MG63 (cell line): Measurements from ENCODE around the gene NIPA2. TPM values are rescaled to one million over a fixed set of nuclear protein-coding genes. Genes with fewer than 3 reads are reported as not detected.

Experiments
- DNase-seq: peaks from one replicate; pipeline ENCODE4 v3.0.0-alpha.2; 2020
- H3K27me3 ChIP-seq: fragments of 250-450 bp; sonication (Bioruptor Pico); 2 replicates; pipeline ENCODE4 v1.5.1; 2020; ENCODE audit warnings: mild to moderate bottlenecking, moderate library complexity
- H3K36me3 ChIP-seq: fragments of 250-450 bp; sonication (Bioruptor Pico); 2 replicates; pipeline ENCODE4 v1.5.1; 2020; ENCODE audit warnings: mild to moderate bottlenecking, moderate library complexity
- H3K4me3 ChIP-seq: fragments of 250-450 bp; sonication (Bioruptor Pico); 2 replicates; pipeline ENCODE4 v1.5.1; 2020; ENCODE audit warnings: mild to moderate bottlenecking, moderate library complexity
- H3K9me3 ChIP-seq: fragments of 250-450 bp; sonication (Bioruptor Pico); 2 replicates; pipeline ENCODE4 v1.5.1; 2020; ENCODE audit warnings: mild to moderate bottlenecking, moderate library complexity
- total RNA-seq: library from RNA; depleted of rRNA; stranded (reverse); fragments of >200 nt; shearing (Covaris generic); gene quantifications from 2 replicates; pipeline ENCODE4 v1.2.3, GENCODE V29; 2014; ENCODE audit warnings: low replicate concordance

The NIPA2 gene
- total RNA-seq, 1 experiment from 2014 or later: 105 TPM

DNA sequence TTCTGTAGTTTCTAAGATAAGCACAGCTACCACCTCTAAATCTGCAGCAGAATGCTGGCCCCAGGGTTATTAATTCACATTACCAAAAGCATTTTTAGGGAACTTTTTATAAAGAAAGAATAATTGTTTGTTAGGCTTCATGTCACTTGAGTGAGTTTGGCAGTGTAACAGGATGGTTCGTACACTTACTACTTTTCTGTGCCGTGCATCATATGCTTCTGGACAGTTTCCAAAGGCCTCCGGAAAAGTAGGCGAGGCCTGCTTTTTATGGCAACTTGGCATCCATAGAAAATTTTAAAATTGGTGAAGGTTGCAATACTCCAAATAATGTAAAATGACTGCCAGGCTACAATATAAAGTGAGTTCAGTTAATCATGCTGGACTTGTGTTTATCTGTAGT, 30.0 kb downstream of the NIPA2 start:
- no peak for DNase-seq
- Histone ChIP-seq H3K4me3 (no peak overlapping the region), H3K27me3 (no peaks in the 10 kb centered on the region), H3K36me3 (peaks cover 78% of the 10 kb centered on the region), H3K9me3 (no peaks in the 10 kb centered on the region)

DNA sequence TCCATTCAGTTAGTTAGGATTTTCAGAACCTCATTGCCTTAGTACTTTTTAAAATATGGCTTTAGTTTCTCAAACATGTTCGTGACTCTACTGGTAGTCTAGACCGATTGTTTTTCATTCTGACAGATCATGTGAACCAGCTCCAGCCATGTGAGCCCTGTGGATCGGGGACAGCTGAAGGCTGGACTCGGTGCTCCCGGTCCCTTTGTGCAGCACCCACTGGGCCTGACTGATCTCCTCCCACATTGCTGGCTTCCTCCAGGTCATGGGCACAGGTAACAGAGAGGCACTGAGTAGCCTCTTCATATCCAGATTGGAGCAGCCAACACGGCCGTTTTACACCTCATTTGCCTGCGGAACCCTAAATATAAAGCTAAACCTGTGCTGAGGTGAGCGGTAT, 30.5 kb downstream of the NIPA2 start:
- peaks cover 74% of the 10 kb centered on the region for H3K36me3 ChIP-seq
- H3K4me3 ChIP-seq: no peak overlapping the region
- H3K9me3 ChIP-seq: no peaks in the 10 kb centered on the region
- DNase-seq: no peak
- no peaks in the 10 kb centered on the region for H3K27me3 ChIP-seq

DNA sequence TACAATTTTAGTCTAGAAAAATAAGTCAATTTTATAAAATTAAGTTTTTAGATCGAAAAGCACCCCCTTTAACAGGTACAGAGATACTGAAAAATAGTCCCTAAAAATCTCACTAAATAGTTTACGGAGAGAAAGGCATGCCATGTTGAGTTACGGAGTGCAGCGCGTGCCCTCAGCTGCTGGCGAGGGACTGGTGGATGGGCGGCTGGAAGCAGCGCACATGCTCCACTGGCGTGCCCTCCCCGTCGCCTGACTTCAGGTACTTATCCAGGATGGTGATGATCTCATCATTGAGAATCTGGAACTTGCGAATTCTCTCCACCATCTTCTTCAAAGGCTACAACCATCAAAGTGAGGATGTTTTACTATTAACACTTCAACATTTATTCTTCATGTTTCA, 31.4 kb downstream of the NIPA2 start:
- no peak for DNase-seq
- peaks cover 69% of the 10 kb centered on the region for H3K36me3 ChIP-seq
- no peaks in the 10 kb centered on the region for H3K9me3 ChIP-seq
- H3K27me3 ChIP-seq: no peaks in the 10 kb centered on the region
- no peak overlapping the region for H3K4me3 ChIP-seq

DNA sequence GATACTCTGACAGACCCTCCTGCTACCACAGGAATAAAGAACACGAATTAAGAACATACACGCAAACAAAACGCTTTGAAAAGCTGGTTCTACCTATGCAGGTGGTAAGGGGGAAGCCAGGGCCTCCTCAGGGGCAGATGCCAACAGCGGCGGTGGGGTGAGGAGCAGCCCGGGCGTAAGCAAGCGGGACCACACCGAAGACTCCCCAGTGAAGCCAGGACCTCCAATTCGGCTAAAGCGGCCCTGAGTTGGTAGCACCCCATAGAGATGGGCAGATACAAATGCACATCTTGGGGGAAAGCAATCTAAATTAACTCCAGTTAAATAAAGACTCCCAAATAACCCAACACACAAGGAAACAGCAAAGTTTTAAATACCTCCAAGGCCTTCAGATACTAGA, 32.4 kb downstream of the NIPA2 start:
- Histone ChIP-seq H3K9me3 (no peaks in the 10 kb centered on the region), H3K27me3 (no peaks in the 10 kb centered on the region), H3K4me3 (no peak overlapping the region), H3K36me3 (peaks cover 64% of the 10 kb centered on the region)
- no peak for DNase-seq

DNA sequence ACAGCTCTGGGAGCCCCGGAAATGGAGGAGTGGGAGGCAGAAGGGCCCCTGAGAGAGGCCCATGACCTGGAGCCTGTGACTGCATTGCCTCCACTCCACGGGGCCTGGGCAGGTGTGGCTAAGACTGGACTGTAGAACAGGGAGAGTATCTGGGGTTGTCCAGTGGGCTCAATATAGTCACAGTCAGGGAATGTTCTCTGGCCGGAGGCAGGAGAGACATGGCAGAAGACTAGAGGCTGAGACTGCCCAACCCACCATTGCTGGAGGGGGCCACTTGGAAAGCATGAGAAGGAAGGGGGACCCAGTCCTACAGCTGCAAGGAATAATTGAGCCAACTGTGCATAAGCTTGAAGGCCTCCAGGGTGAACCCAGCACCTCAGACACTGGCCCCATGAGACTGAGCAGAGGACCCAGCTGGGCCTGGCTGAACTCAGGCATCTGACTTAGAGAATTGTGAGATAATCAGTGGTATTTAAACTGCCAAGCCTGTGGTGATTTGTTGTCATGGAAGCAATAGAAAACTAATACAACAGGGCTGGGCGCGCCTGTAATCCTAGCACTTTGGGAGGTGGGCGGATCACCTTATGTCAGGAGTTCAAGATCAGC, 33.1 kb downstream of the NIPA2 start:
- Histone ChIP-seq H3K9me3 (no peaks in the 10 kb centered on the region), H3K4me3 (no peak overlapping the region), H3K27me3 (no peaks in the 10 kb centered on the region), H3K36me3 (peaks cover 60% of the 10 kb centered on the region)
- DNase-seq: no peak

DNA sequence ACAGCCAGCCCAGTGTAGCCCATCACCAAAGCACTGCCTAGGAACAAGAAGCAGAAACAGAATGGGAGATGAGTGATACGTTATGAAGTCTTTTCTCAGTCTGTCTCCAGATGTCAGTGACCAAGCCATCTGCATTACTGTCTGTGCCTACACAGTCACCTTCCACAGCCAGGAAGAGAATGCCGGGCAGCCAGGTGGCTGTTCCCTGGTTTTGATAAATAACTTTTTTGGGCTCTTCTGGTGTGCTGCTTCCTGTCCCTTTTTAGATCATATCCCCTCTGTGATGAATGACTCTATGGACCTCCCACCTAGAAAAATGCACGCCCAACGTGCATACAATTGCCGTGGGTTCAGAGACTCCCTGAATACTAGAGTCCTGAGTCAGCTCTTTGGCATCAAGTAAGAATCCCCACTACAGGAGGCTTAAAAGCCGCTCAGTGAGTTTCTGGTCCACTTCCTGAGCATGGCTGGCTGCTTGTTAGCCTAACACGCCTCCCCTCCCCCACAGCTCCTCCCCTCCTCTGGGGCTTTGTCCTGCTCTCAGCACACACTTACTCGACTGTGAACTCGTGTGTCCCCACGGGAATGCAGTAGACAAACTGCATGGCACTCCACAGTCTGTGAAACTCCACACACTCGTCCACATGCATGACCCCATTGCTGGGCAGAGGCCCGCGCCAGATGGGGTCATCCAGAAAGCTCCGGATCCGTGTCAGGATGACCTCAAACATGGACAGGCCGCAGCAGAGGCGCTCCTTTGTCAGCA, 34.7 kb downstream of the NIPA2 start:
- H3K4me3 ChIP-seq: no peak overlapping the region
- H3K36me3 ChIP-seq: peaks cover 56% of the 10 kb centered on the region
- no peaks in the 10 kb centered on the region for H3K27me3 ChIP-seq
- no peaks in the 10 kb centered on the region for H3K9me3 ChIP-seq
- no peak for DNase-seq

DNA sequence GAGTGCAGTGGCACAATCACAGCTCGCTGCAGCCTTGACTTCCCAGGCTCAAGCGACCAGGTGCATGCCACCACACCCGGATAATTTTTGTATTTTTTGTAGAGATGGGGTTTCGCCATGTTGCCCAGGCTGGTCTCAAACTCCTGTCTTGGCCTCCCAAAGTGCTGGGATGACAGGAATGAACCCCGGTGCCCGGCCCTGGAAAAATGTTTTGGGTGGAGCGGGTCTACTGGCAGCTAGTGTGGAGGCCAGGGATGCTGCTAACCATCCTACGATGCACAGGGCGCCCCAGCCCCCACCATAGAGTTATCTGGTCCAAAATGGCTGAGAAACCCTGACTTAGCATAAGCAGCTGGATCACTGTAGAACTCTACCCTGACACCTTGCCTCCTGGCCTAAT, 35.4 kb downstream of the NIPA2 start:
- no peaks in the 10 kb centered on the region for H3K9me3 ChIP-seq
- H3K36me3 ChIP-seq: peaks cover 52% of the 10 kb centered on the region
- H3K4me3 ChIP-seq: no peak overlapping the region
- H3K27me3 ChIP-seq: no peaks in the 10 kb centered on the region
- DNase-seq: no peak

DNA sequence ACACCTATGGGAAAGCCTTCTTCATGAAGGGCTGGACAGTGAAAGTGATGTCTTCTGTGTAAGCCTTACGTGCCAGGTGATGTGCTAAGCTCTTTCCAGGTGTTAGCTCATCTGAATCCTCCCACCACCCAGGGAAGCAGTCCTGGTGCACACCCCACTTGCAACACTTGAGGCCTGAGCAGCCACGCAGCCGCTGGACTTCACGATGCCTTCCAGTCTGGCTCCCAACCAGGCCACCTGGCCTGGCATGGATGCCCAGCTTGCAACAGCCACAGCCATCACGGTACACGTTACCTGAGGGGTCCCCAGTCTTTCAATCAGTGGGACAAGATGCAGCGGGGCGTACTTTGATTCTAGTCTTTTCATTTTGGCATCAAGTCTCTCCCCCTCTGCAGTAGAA, 35.8 kb downstream of the NIPA2 start:
- Histone ChIP-seq H3K36me3 (peaks cover 49% of the 10 kb centered on the region), H3K4me3 (no peak overlapping the region), H3K9me3 (no peaks in the 10 kb centered on the region), H3K27me3 (no peaks in the 10 kb centered on the region)
- no peak for DNase-seq

DNA sequence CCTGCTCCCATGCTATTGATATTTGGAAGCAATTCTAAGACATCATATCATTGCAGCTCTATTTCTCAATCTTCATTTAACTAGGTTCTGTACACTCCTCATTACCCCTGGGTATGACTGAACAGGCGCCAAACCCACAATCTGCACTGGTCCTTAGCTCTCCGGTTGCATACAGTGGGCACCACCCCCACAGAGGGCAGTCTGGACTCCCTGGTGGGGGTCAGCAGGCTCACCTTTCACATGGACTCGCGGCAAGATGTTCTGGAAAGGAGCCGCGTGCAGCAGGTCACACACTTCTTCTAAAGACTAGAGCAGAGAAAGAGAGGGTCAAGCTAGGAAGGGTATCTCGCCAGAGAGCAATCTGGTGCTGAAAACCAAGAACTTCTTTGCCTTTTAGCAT, 36.5 kb downstream of the NIPA2 start:
- Histone ChIP-seq H3K36me3 (peaks cover 44% of the 10 kb centered on the region), H3K9me3 (no peaks in the 10 kb centered on the region), H3K27me3 (no peaks in the 10 kb centered on the region), H3K4me3 (no peak overlapping the region)
- no peak for DNase-seq

DNA sequence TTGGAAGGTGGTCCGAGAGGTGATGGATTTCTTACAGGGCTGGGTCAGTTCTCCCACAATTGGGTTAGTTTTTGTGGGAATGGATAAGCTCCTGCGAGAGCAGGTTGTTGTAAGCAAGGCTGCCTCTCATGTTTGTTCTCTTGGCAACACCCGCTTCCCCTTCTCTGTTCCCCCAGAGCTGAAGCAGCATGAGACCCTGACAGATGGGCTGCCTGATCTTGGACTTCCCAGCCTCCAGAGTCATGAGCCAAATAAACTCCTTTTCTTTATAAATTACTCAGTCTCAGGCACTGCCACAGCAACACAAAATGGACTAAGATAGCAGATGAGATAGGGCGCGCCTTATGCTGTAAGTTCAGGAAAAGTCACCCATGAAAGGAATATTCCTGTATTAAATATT, 38.7 kb downstream of the NIPA2 start:
- Histone ChIP-seq H3K9me3 (no peaks in the 10 kb centered on the region), H3K36me3 (peaks cover 31% of the 10 kb centered on the region), H3K27me3 (no peaks in the 10 kb centered on the region), H3K4me3 (no peak overlapping the region)
- no peak for DNase-seq

DNA sequence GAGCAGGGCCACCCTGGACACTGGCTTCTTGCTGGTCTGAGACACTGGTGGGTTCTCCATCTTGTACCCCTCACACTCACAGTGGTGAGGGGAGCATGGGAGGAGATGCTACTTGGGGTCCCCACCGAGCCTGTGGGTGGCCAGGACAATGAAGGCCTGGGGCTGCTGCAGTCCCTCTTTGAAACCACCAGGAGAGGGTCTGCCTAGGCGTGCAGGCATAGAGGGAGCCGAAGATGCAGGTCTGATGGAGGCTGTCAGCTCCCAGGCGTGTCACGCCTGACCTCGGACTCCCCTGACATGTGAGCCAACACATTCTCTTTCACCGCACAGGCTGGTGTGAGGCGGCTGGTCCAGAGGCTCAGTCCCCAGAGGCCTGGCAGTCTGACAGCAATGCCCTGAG, 39.1 kb downstream of the NIPA2 start:
- H3K4me3 ChIP-seq: no peak overlapping the region
- no peaks in the 10 kb centered on the region for H3K9me3 ChIP-seq
- DNase-seq: no peak
- no peaks in the 10 kb centered on the region for H3K27me3 ChIP-seq
- H3K36me3 ChIP-seq: peaks cover 27% of the 10 kb centered on the region

DNA sequence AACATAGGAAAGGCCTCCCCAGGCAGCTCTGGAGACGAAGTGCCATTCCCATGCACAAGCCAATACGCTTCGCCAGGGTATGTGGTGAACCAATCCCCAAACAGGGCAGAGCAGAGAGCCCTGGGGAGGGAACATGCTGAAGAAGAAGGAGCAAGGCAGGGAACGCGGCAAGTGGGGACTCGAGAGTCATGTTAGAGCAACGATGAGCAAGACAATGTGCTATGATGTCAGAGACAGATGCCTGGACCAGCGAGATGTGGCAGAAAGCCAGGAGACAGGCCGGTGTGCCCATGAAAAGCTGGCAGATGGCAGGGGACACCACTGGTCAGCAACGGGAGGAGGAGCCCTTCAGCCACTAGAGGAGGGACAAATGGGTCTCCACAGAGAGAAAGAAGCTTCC, 39.6 kb downstream of the NIPA2 start:
- Histone ChIP-seq H3K4me3 (no peak overlapping the region), H3K27me3 (no peaks in the 10 kb centered on the region), H3K9me3 (no peaks in the 10 kb centered on the region), H3K36me3 (peaks cover 23% of the 10 kb centered on the region)
- no peak for DNase-seq

DNA sequence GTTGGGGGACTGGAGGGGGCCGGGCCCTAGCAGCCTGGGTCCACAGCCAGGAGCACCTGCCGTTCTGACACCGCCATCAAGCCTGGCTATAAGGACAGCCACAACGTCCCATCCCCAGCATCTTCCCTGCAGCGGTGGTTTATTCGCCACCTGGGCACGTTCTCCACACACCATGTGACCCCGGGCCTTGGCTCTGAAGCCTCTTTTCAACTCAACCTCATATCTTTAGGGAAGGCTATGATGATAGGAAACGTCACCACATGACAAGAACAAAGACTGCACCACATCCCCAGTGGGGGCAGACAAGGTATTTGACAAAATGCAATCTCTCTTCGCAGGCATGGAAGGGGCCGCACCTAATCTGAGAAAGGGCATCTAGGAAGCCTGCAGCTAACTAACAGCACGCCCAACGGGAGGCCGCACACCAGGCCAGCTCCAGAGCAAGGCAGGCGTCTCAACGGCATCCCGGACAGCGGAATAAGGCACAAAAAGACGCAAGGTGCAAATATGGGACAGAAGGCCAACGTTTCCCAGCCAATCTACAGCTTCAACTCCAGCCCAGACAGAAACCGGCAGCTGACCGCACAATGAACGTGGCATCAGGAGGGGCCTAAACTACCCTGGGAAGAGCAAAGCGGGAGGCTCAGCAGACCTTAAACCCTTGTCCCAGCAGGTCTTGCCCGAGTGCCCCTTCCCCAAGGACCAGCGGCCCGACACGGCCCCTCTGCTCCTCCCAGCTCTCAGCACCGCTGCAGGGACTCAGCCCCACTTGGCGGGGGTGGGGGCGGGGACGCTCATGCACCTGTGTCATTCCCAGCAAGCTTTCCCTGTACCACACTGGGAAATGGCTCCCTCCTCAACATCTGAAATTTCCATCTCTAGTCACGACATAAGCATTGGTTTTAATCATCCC, 41.9 kb downstream of the NIPA2 start:
- Histone ChIP-seq H3K9me3 (no peaks in the 10 kb centered on the region), H3K4me3 (no peak overlapping the region), H3K27me3 (no peaks in the 10 kb centered on the region), H3K36me3 (peaks cover 17% of the 10 kb centered on the region)
- no peak for DNase-seq

DNA sequence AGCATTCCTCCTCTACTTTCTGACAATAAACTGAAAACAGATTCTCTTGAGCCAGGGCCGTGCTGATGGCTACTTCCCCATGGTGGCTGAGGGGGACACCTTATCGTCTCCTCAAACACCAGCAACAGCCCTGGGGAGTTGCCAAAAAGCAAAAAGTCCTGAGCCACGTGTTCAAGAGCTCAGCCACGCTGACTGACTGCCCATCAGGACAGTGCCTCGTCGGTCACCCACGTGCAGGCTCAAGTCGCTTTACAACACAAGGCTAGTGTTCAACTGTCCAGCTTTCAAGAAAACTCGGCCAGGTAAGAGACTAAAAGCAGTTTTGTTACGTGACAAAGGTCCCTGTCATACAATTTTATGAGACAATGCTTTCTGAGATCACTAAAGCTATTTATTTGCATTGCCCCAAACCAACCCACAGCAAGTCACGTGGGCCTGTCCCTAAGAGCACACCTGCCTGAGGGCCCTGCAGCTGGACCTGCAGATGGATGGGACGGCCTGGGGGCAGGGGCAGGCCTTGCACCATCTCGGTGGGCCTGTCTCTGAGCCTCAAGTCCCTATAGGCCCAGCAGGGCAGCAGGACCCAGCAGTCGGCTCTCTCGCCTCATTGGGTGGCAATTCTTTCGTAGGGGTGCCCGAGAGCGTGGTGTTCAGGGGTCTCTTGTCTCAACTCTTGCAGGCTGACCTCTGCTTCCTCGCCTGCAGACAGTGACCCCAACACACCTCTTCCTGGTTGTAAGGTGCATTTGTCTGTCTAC, 42.7 kb downstream of the NIPA2 start:
- H3K9me3 ChIP-seq: no peaks in the 10 kb centered on the region
- no peaks in the 10 kb centered on the region for H3K27me3 ChIP-seq
- H3K4me3 ChIP-seq: no peak overlapping the region
- no peak for DNase-seq
- peaks cover 20% of the 10 kb centered on the region for H3K36me3 ChIP-seq

DNA sequence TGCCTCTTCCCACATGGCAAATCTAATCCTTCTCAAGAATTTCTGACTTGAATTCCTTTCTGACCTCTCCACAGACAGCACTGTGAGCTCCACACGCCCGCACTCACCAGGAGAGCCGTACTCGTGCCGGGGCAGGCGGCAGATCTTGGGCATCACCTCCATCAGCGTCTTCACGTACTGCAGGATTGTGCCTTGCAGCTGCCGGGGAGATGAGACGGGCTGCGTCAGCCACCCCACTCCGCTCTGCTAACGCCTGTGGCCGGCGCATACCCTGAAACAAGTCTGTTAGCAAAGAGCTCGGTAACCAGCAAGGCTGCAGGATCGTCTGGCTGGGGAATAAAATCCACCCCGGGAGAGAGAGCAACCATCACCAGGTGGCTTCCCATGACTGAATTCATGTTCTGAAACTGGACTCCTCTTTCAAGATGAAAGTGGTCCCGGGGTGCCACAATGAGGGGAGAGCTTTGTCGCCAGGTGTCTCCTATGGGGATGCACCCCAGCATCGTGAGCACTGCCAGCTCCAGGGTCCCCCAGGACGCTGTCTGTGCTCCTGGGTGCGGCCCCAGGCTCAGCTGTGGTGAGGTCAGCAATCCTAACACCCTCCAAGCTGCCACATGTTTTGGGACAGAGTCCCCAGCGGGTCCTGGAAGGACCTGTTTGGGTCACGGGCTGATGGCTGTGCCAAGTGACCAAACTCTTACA, 43.4 kb downstream of the NIPA2 start:
- Histone ChIP-seq H3K4me3 (no peak overlapping the region), H3K36me3 (peaks cover 22% of the 10 kb centered on the region)
- DNase-seq: no peak

DNA sequence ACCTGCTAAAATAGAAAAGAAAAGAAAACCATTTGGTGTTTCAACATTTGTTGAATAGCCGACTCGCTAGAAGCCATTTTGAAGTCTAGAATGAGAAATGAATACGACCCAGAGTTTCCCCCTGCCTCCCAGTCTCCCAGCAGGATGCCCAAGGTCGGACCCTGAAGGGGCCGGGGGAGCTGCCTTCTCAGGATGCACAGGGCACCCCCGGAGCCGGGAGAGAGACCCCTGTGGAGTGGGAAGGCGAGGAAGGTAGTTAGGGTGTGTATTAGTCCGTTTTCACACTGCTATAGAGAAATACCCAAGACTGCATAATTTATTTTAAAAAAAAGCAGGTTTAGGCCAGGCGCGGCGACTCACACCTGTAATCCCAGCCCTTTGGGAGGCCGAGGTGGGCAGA, 44.7 kb downstream of the NIPA2 start:
- no peaks in the 10 kb centered on the region for H3K27me3 ChIP-seq
- no peak for DNase-seq
- H3K36me3 ChIP-seq: peaks cover 16% of the 10 kb centered on the region
- H3K4me3 ChIP-seq: no peak overlapping the region
- H3K9me3 ChIP-seq: no peaks in the 10 kb centered on the region

More for the DNA sequence above, 43.4 kb downstream of the NIPA2 start:
- no peaks in the 10 kb centered on the region for H3K27me3 ChIP-seq
- no peaks in the 10 kb centered on the region for H3K9me3 ChIP-seq
